Neural progenitor cell (in vitro differentiated cells): ENCODE data around the gene NKAIN1. TPM values are rescaled to one million over a fixed set of nuclear protein-coding genes. Genes with fewer than 3 reads are reported as not detected.

Experiments
- DNase-seq: peaks from one replicate; pipeline ENCODE4 v3.0.0-alpha.2; 2016; ENCODE audit warnings: low spot score
- H2AFZ ChIP-seq: fragments of 200-600 bp; sonication (generic); replicated peaks from 2 replicates; pipeline ENCODE4 v1.6.1; 2016; ENCODE audit warnings: antibody characterized with exemption
- H3F3A ChIP-seq: fragments of 200-600 bp; sonication (generic); 2 replicates; pipeline ENCODE4 v1.6.1; 2016; ENCODE audit warnings: antibody characterized with exemption, low read depth
- H3K27ac ChIP-seq: fragments of 200-600 bp; sonication (generic); 2 replicates; pipeline ENCODE4 v1.5.1; 2016; ENCODE audit warnings: mild to moderate bottlenecking
- H3K27me3 ChIP-seq: fragments of 200-600 bp; sonication (generic); 2 replicates; pipeline ENCODE4 v1.6.1; 2016; ENCODE audit warnings: mild to moderate bottlenecking, moderate library complexity
- H3K36me3 ChIP-seq: fragments of 200-600 bp; sonication (generic); 2 replicates; pipeline ENCODE4 v1.5.1; 2016
- H3K4me1 ChIP-seq: fragments of 200-600 bp; sonication (generic); 2 replicates; pipeline ENCODE4 v1.6.1; 2016; ENCODE audit warnings: mixed run types
- H3K4me2 ChIP-seq: fragments of 200-600 bp; sonication (generic); 2 replicates; pipeline ENCODE4 v1.6.1; 2016
- H3K4me3 ChIP-seq: fragments of 200-600 bp; sonication (generic); 2 replicates; pipeline ENCODE4 v1.5.1; 2016
- H3K79me2 ChIP-seq: fragments of 200-600 bp; sonication (generic); 2 replicates; pipeline ENCODE4 v1.6.1; 2016; ENCODE audit warnings: low read depth
- H3K9ac ChIP-seq: fragments of 200-600 bp; sonication (generic); 2 replicates; pipeline ENCODE4 v1.6.1; 2016
- H3K9me3 ChIP-seq: fragments of 200-600 bp; sonication (generic); 2 replicates; pipeline ENCODE4 v1.5.1; 2016; ENCODE audit warnings: low read depth
- H4K20me1 ChIP-seq: fragments of 200-600 bp; sonication (generic); 2 replicates; pipeline ENCODE4 v1.6.1; 2016; ENCODE audit warnings: low read depth
- H3K27ac Mint-ChIP-seq: 3 replicates; pipeline ENCODE4 v1.8.0; 2021; ENCODE audit warnings: mixed read lengths
- H3K27me3 Mint-ChIP-seq: 2 replicates; pipeline ENCODE4 v1.8.0; 2022; ENCODE audit warnings: low read depth, mild to moderate bottlenecking, inconsistent platforms, moderate library complexity, mixed read lengths; ENCODE audit not compliant: insufficient read depth
- H3K36me3 Mint-ChIP-seq: 3 replicates; pipeline ENCODE4 v1.8.0; 2021; ENCODE audit warnings: mixed read lengths
- H3K4me1 Mint-ChIP-seq: 3 replicates; pipeline ENCODE4 v1.8.0; 2021; ENCODE audit warnings: mixed read lengths
- H3K4me3 Mint-ChIP-seq: 3 replicates; pipeline ENCODE4 v1.8.0; 2021; ENCODE audit warnings: mild to moderate bottlenecking, moderate library complexity, mixed read lengths
- H3K9me3 Mint-ChIP-seq: 3 replicates; pipeline ENCODE4 v1.8.0; 2020; ENCODE audit warnings: mixed read lengths
- EZH2 ChIP-seq: fragments of 200-600 bp; sonication (generic); IDR thresholded peaks from 2 replicates; pipeline ENCODE4 v1.6.1; 2017; ENCODE audit warnings: antibody characterized with exemption, mild to moderate bottlenecking, moderate library complexity
- EZH2phosphoT487 ChIP-seq: fragments of 200-600 bp; sonication (generic); IDR thresholded peaks from 2 replicates; pipeline ENCODE4 v1.6.1; 2017; ENCODE audit warnings: antibody characterized with exemption
- total RNA-seq: library from RNA; depleted of rRNA; stranded (reverse); fragments of >200 nt; gene quantifications from 2 replicates; pipeline ENCODE4 v1.2.3, GENCODE V29; 2015; ENCODE audit warnings: low replicate concordance
- TF ChIP-seq, protein P1 (sequence below): fragments of 200-600 bp; sonication (generic); IDR thresholded peaks from 2 replicates; pipeline ENCODE4 v1.5.1; 2017; ENCODE audit warnings: antibody characterized with exemption, mild to moderate bottlenecking

Gene NKAIN1
- total RNA-seq, 1 donor from 2014 or later: 14.5 TPM

- H3K36me3 ChIP-seq: no peaks in the 10 kb centered on the region
- no peak overlapping the region for H2AFZ ChIP-seq
- no peak overlapping the region for H3K4me3 ChIP-seq
These were observed 4.8 kb downstream of the NKAIN1 start for GRCh38 chr1:31234870-31235269.

DNA sequence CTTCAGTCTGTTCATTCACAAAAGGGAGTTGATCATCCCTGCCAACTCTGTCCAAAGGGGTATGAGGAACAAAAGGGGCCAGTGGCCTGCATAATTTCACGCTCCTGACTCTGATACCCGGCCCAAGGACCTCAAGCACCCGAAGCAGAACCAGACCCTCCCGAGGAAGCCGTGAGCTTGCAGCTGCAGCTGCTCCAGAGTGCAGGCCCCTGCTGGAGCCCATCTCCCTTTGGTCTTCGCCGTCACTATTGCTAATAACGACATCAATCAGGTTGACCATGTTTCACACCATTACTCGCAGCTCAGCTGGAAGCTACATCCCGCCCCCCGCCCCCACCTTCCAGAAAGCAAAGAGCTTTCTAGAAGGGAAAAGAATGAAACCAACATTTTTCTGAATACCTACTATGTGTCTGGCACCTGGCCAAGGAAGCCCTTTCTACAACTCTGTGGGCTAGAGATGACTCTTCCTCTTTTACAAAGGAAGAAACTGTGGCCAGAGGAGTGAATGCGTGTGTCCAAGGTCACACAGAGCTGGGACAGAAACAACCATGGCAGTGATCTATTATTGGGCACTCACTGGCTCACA is 5.5 kb downstream of the NKAIN1 start:
- no peak for DNase-seq
- Histone ChIP-seq H3K9me3 (no peaks in the 10 kb centered on the region), H3K79me2 (peaks cover 3% of the 10 kb centered on the region), H3K4me2 (no peak overlapping the region), H4K20me1 (peaks cover 30% of the 10 kb centered on the region), H3K9ac (no peak overlapping the region), H3K27me3 (peaks cover 14% of the 10 kb centered on the region), H3K4me1 (peaks cover 6% of the 10 kb centered on the region), H2AFZ (no peak overlapping the region), H3K36me3 (no peaks in the 10 kb centered on the region), H3F3A (peaks cover 12% of the 10 kb centered on the region), H3K4me3 (no peak overlapping the region), H3K27ac (no peak overlapping the region)
- Mint-ChIP-seq H3K27me3 (peaks cover 12% of the 10 kb centered on the region), H3K36me3 (no peaks in the 10 kb centered on the region), H3K27ac (peak overlapping the region; percentile 72), H3K4me1 (peaks cover 41% of the 10 kb centered on the region), H3K9me3 (no peaks in the 10 kb centered on the region), H3K4me3 (no peak overlapping the region)
- TF ChIP-seq EZH2phosphoT487: no peak
- TF ChIP-seq, protein P1, sequence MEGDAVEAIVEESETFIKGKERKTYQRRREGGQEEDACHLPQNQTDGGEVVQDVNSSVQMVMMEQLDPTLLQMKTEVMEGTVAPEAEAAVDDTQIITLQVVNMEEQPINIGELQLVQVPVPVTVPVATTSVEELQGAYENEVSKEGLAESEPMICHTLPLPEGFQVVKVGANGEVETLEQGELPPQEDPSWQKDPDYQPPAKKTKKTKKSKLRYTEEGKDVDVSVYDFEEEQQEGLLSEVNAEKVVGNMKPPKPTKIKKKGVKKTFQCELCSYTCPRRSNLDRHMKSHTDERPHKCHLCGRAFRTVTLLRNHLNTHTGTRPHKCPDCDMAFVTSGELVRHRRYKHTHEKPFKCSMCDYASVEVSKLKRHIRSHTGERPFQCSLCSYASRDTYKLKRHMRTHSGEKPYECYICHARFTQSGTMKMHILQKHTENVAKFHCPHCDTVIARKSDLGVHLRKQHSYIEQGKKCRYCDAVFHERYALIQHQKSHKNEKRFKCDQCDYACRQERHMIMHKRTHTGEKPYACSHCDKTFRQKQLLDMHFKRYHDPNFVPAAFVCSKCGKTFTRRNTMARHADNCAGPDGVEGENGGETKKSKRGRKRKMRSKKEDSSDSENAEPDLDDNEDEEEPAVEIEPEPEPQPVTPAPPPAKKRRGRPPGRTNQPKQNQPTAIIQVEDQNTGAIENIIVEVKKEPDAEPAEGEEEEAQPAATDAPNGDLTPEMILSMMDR: no peak
- TF ChIP-seq EZH2: no peak

More at GRCh38 chr1:31234870-31235269, 4.8 kb downstream of the NKAIN1 start:
- Histone ChIP-seq H3K79me2 (peaks cover 3% of the 10 kb centered on the region), H3K4me1 (peaks cover 8% of the 10 kb centered on the region), H3K9me3 (no peaks in the 10 kb centered on the region), H3K4me2 (no peak overlapping the region), H3K27me3 (peaks cover 17% of the 10 kb centered on the region), H4K20me1 (peaks cover 30% of the 10 kb centered on the region), H3F3A (peaks cover 13% of the 10 kb centered on the region), H3K9ac (no peak overlapping the region), H3K27ac (no peak overlapping the region)
- H3K27ac Mint-ChIP-seq: no peak overlapping the region
- no peak for TF ChIP-seq EZH2phosphoT487
- no peak for TF ChIP-seq EZH2
- TF ChIP-seq, protein P1: no peak
- H3K4me3 Mint-ChIP-seq: no peak overlapping the region
- no peaks in the 10 kb centered on the region for H3K9me3 Mint-ChIP-seq
- H3K36me3 Mint-ChIP-seq: no peaks in the 10 kb centered on the region
- no peak for DNase-seq
- H3K4me1 Mint-ChIP-seq: peaks cover 39% of the 10 kb centered on the region
- H3K27me3 Mint-ChIP-seq: peaks cover 12% of the 10 kb centered on the region

DNA sequence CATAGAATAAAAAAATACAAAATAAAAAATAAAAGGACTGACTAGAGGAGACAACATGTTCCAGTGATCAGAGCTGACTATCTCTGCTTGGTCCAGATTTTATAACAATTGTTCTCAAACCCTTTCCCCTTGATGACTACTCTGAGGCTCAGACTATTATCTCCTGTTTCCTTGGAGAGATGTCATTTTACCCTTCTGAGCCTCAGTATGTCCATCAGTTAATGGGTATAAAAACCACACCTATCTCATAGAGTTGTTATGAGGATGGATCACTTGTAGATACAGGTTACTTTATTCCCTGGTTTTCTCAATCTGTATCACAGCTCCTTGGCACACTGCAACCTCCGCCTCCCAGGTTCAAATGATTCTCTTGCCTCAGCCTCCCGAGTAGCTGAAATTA is 7.0 kb downstream of the NKAIN1 start:
- Histone ChIP-seq H3K36me3 (no peaks in the 10 kb centered on the region), H3K9ac (no peak overlapping the region), H3F3A (peaks cover 3% of the 10 kb centered on the region), H3K79me2 (peaks cover 3% of the 10 kb centered on the region), H3K9me3 (no peaks in the 10 kb centered on the region), H3K4me1 (no peaks in the 10 kb centered on the region), H4K20me1 (peaks cover 32% of the 10 kb centered on the region), H3K27me3 (no peaks in the 10 kb centered on the region), H3K4me3 (no peak overlapping the region), H3K27ac (no peak overlapping the region), H2AFZ (no peak overlapping the region), H3K4me2 (no peak overlapping the region)
- Mint-ChIP-seq H3K9me3 (no peaks in the 10 kb centered on the region), H3K4me3 (no peak overlapping the region), H3K27ac (no peak overlapping the region), H3K4me1 (peaks cover 48% of the 10 kb centered on the region), H3K36me3 (no peaks in the 10 kb centered on the region), H3K27me3 (peaks cover 6% of the 10 kb centered on the region)
- no peak for DNase-seq
- TF ChIP-seq, protein P1: no peak
- TF ChIP-seq EZH2 (no peak), EZH2phosphoT487 (no peak)
